ENCODE results near the gene KLF6. TPM values are rescaled to one million over a fixed set of nuclear protein-coding genes. Genes with fewer than 3 reads are reported as not detected.

The KLF6 gene
- total RNA-seq, 2 experiments from 2014 or later, result 19.2 to 43.0 TPM

GRCh38 chr10:3762309-3762708 lies 22.7 kb downstream of the KLF6 start:
- ChIA-PET POLR2A (interaction anchor here (0.6 to 1.5 kb wide), 9 partner anchors 13 to 513 kb away, joined by 3 to 7 read pairs (median 3); partner anchors contain the start of gene KLF6), CTCF (ENCODE audit: unreplicated experiment) (interaction anchor here (1.6 kb wide), 1 partner anchor 8 kb away, joined by 6 read pairs; no protein-coding TSS in a partner anchor)
- H3K4me3 ChIP-seq (ENCODE audit: low read depth, low read length, poor library complexity, severe bottlenecking), result no peak overlapping the region
- H3K79me2 ChIP-seq (ENCODE audit: insufficient read depth, low read depth, low read length), result no peaks in the 10 kb centered on the region
- intact Hi-C loops (cut with micrococcal nuclease; ENCODE audit: unreplicated experiment), result loop anchor here (5.0 kb wide), 1 partner anchor 140 kb away; no protein-coding TSS in a partner anchor
- H3K4me1 ChIP-seq (ENCODE audit: insufficient read depth, low read length, poor library complexity, severe bottlenecking), result peaks cover 54% of the 10 kb centered on the region
- no peaks in the 10 kb centered on the region for H3K36me3 ChIP-seq (ENCODE audit: insufficient read depth, low read length)
- DNase-seq (ENCODE audit: low spot score), result no peak
- no TSS peak for BruUV-seq (replicated peaks)
- no peaks in the 10 kb centered on the region for H3K9me2 ChIP-seq (ENCODE audit: insufficient read depth, low read length)
- no peak overlapping the region for H3K27ac ChIP-seq (ENCODE audit: low read depth, low read length, poor library complexity, severe bottlenecking)
- H3K4me2 ChIP-seq (ENCODE audit: low read length), result no peak overlapping the region
- no peaks in the 10 kb centered on the region for H4K20me1 ChIP-seq (ENCODE audit: insufficient read depth, low read length)
- H2AFZ ChIP-seq (ENCODE audit: low read length), result no peak overlapping the region
- TF ChIP-seq EZH2phosphoT487 (IDR thresholded peaks at IDR 0.05; ENCODE audit: borderline replicate concordance, low read depth, low read length), result no peak
- no peak for TF ChIP-seq CTCF (conservative IDR thresholded peaks at IDR 0.05; ENCODE audit: low read length)
- H3K9me3 ChIP-seq (ENCODE audit: low read length), result no peaks in the 10 kb centered on the region

GRCh38 chr10:3761904-3762303 lies 23.1 kb downstream of the KLF6 start:
- H3K9me3 ChIP-seq (ENCODE audit: low read length), result no peaks in the 10 kb centered on the region
- H3K4me3 ChIP-seq (ENCODE audit: low read depth, low read length, poor library complexity, severe bottlenecking), result no peak overlapping the region
- BruUV-seq (replicated peaks), result no TSS peak
- H3K36me3 ChIP-seq (ENCODE audit: insufficient read depth, low read length), result no peaks in the 10 kb centered on the region
- ChIA-PET CTCF (ENCODE audit: unreplicated experiment) (interaction anchor here (1.4 to 1.6 kb wide), 2 partner anchors 8 to 139 kb away, joined by 3 to 6 read pairs; no protein-coding TSS in a partner anchor), POLR2A (interaction anchor here (0.6 to 1.5 kb wide), 14 partner anchors 13 to 513 kb away, joined by 3 to 7 read pairs (median 4); partner anchors contain the start of gene KLF6)
- no peaks in the 10 kb centered on the region for H3K79me2 ChIP-seq (ENCODE audit: insufficient read depth, low read depth, low read length)
- no peak overlapping the region for H3K27ac ChIP-seq (ENCODE audit: low read depth, low read length, poor library complexity, severe bottlenecking)
- TF ChIP-seq EZH2phosphoT487 (IDR thresholded peaks at IDR 0.05; ENCODE audit: borderline replicate concordance, low read depth, low read length) (no peak), CTCF (conservative IDR thresholded peaks at IDR 0.05; ENCODE audit: low read length) (no peak)
- H3K9me2 ChIP-seq (ENCODE audit: insufficient read depth, low read length), result no peaks in the 10 kb centered on the region
- intact Hi-C loops (cut with micrococcal nuclease; ENCODE audit: unreplicated experiment), result loop anchor here (2.0 to 5.0 kb wide), 2 partner anchors 45 to 140 kb away; no protein-coding TSS in a partner anchor
- H2AFZ ChIP-seq (ENCODE audit: low read length), result peak overlapping the region; percentile 74; the same call in 1 of the 2 replicates
- no peaks in the 10 kb centered on the region for H4K20me1 ChIP-seq (ENCODE audit: insufficient read depth, low read length)
- no peak for DNase-seq (ENCODE audit: low spot score)
- H3K4me2 ChIP-seq (ENCODE audit: low read length), result no peak overlapping the region
- H3K4me1 ChIP-seq (ENCODE audit: insufficient read depth, low read length, poor library complexity, severe bottlenecking), result peaks cover 57% of the 10 kb centered on the region
